Astrocyte (in vitro differentiated cells and primary cell): ENCODE results near the gene SMOC2.

Experiments
- EZH2 ChIP-seq: IDR thresholded peaks from 2 replicates; pipeline ENCODE4 v1.6.1; 2012; ENCODE audit warnings: mild to moderate bottlenecking, low read length, inconsistent platforms; ENCODE audit not compliant: insufficient read depth
- TF ChIP-seq, protein P1 (sequence below): IDR thresholded peaks from 2 replicates; pipeline ENCODE4 v1.5.1; 2011; ENCODE audit warnings: low read depth, mild to moderate bottlenecking, inconsistent platforms, low read length, moderate library complexity; ENCODE audit not compliant: insufficient read depth

GRCh38 chr6:168508903-168509302 lies 67.9 kb downstream of the SMOC2 start:
- TF ChIP-seq, protein P1, sequence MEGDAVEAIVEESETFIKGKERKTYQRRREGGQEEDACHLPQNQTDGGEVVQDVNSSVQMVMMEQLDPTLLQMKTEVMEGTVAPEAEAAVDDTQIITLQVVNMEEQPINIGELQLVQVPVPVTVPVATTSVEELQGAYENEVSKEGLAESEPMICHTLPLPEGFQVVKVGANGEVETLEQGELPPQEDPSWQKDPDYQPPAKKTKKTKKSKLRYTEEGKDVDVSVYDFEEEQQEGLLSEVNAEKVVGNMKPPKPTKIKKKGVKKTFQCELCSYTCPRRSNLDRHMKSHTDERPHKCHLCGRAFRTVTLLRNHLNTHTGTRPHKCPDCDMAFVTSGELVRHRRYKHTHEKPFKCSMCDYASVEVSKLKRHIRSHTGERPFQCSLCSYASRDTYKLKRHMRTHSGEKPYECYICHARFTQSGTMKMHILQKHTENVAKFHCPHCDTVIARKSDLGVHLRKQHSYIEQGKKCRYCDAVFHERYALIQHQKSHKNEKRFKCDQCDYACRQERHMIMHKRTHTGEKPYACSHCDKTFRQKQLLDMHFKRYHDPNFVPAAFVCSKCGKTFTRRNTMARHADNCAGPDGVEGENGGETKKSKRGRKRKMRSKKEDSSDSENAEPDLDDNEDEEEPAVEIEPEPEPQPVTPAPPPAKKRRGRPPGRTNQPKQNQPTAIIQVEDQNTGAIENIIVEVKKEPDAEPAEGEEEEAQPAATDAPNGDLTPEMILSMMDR, result no peak
- no peak for TF ChIP-seq EZH2
